OCI-LY1 (cell line): ENCODE results near the gene RAPGEF5.

Experiments used
- CTCF ChIP-seq: fragments of 200-600 bp; sonication (generic), shearing (Covaris generic); IDR thresholded peaks from 2 replicates; pipeline ENCODE4 v1.5.1; 2017; ENCODE audit warnings: mild to moderate bottlenecking, antibody characterized with exemption, low read length, moderate library complexity, mixed read lengths
- EZH2 ChIP-seq: fragments of 200-600 bp; sonication (generic), shearing (Covaris generic); IDR thresholded peaks from 2 replicates; pipeline ENCODE4 v1.8.0; 2017; ENCODE audit warnings: borderline replicate concordance, mixed run types, mild to moderate bottlenecking, antibody characterized with exemption, low read length, moderate library complexity, mixed read lengths

- 0 out of 2 replicates have a peak, but pooled peaks have one; percentile 8 for TF ChIP-seq CTCF
- no peak for TF ChIP-seq EZH2
These were observed 100.3 kb downstream of the RAPGEF5 start for GRCh38 chr7:22256541-22257096.
